ENCODE data around the gene KSR2. TPM values are rescaled to one million over a fixed set of nuclear protein-coding genes. Genes with fewer than 3 reads are reported as not detected.

The KSR2 gene
- total RNA-seq, 1 donor from 2014 or later = under 0.01 TPM

DNA sequence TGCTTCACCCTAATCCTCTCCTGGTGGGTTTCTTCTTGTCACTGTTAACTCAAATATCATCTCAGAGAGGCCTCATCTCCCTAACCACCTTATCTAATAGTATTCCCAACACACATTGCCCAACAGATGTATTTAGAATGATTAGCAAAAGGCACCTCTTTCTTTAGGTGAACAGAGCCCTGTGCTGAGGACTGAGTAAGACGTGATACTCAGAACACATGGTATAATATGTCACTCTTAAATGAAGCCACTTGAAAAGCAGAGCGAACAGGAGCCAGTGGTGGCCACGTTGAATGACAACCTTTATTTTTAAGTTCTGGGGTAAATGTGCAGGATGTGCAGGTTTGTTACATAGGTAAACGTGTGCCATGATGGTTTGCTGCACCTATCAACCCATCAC lies 1.5 kb upstream of the KSR2 start:
- H3K4me3 ChIP-seq (ENCODE audit: low read length in 3 of 3) = no peak overlapping the region
- H3K36me3 ChIP-seq (ENCODE audit: control insufficient read depth in 3 of 3, insufficient read depth in 3 of 3, low read length in 3 of 3) = no peaks in the 10 kb centered on the region
- peaks cover 43 to 50% (median 46%) of the 10 kb centered on the region in 3 donors for H3K27me3 ChIP-seq (ENCODE audit: control insufficient read depth in 3 of 3, insufficient read depth in 3 of 3, low read length in 3 of 3)
- no peak overlapping the region for H3K9ac ChIP-seq (ENCODE audit: low read depth in 1 of 3, low read length in 3 of 3)
- peaks cover 0 to 3% (median 0%) of the 10 kb centered on the region in 3 donors for H3K4me1 ChIP-seq (ENCODE audit: control insufficient read depth in 3 of 3, insufficient read depth in 3 of 3, low read length in 3 of 3)
- H3K27ac ChIP-seq (ENCODE audit: low read depth, low read length) = no peak overlapping the region
- peaks cover 6 to 8% (median 7%) of the 10 kb centered on the region in 3 donors for H3K9me3 ChIP-seq (ENCODE audit: control insufficient read depth in 3 of 3, low read length in 3 of 3)

DNA sequence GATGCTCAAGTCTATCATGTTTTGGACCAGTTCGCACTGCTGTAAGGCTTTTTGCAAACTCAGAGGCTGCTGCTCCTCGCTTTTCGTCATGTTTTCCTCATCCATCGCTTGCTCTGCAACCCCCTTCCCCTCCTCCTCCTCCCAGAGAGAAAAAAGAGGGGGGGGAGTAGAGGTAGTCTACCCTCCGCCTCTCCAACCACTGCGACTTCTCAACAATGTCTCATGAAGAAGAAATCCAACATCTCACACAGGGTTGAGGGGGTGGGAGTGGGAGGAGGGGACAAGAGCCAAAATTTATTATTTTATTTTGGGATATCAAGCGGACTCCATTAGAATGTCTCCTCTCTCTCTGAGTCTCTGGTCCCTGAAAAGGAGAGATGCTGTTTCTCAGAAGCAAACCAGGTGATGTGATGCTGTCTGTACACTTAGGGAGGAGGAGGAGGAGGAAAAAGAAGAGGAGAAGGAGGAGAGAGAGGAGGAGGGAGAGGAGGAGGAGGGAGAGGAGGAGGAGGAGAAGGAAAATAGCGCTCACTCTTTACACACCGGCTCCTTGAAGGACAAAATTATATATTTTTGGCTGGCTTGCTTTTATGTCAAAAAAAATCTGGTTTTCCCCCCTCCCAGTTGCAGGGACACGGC lies 520 bp downstream of the KSR2 start:
- Histone ChIP-seq H3K27ac (ENCODE audit: low read depth, low read length) (no peak overlapping the region), H3K4me3 (ENCODE audit: low read length in 3 of 3) (no peak overlapping the region), H3K9ac (ENCODE audit: low read depth in 1 of 3, low read length in 3 of 3) (no peak overlapping the region), H3K9me3 (ENCODE audit: control insufficient read depth in 3 of 3, low read length in 3 of 3) (peaks cover 6 to 8% (median 7%) of the 10 kb centered on the region in 3 donors), H3K27me3 (ENCODE audit: control insufficient read depth in 3 of 3, insufficient read depth in 3 of 3, low read length in 3 of 3) (peaks cover 43 to 52% (median 47%) of the 10 kb centered on the region in 3 donors), H3K4me1 (ENCODE audit: control insufficient read depth in 3 of 3, insufficient read depth in 3 of 3, low read length in 3 of 3) (peaks cover 0 to 3% (median 0%) of the 10 kb centered on the region in 3 donors), H3K36me3 (ENCODE audit: control insufficient read depth in 3 of 3, insufficient read depth in 3 of 3, low read length in 3 of 3) (no peaks in the 10 kb centered on the region)

DNA sequence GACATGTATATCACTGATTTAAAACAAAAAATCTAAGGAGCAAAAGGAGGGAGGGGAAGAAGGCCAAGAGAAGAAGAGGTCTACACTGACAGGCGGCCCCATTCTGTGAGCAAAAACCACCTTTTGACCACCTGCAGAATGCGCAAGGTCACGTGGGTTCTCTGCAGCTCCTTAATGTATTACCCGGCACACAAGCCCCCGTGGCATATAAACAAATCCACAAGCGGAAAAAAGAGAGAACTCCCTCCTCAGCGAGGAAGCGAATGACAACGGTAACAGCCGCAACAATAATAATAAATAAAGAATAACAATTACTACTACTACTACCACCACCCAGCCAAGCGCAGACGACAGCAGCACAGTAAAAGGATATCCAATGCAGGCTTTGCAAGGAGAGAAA lies 1.3 kb downstream of the KSR2 start:
- no peaks in the 10 kb centered on the region for H3K36me3 ChIP-seq (ENCODE audit: control insufficient read depth in 3 of 3, insufficient read depth in 3 of 3, low read length in 3 of 3)
- H3K4me3 ChIP-seq (ENCODE audit: low read length in 3 of 3) = no peak overlapping the region
- H3K27me3 ChIP-seq (ENCODE audit: control insufficient read depth in 3 of 3, insufficient read depth in 3 of 3, low read length in 3 of 3) = peaks cover 43 to 52% (median 47%) of the 10 kb centered on the region in 3 donors
- H3K9me3 ChIP-seq (ENCODE audit: control insufficient read depth in 3 of 3, low read length in 3 of 3) = peaks cover 6 to 8% (median 7%) of the 10 kb centered on the region in 3 donors
- no peak overlapping the region for H3K9ac ChIP-seq (ENCODE audit: low read depth in 1 of 3, low read length in 3 of 3)
- H3K27ac ChIP-seq (ENCODE audit: low read depth, low read length) = no peak overlapping the region
- H3K4me1 ChIP-seq (ENCODE audit: control insufficient read depth in 3 of 3, insufficient read depth in 3 of 3, low read length in 3 of 3) = peaks cover 0 to 3% (median 0%) of the 10 kb centered on the region in 3 donors

DNA sequence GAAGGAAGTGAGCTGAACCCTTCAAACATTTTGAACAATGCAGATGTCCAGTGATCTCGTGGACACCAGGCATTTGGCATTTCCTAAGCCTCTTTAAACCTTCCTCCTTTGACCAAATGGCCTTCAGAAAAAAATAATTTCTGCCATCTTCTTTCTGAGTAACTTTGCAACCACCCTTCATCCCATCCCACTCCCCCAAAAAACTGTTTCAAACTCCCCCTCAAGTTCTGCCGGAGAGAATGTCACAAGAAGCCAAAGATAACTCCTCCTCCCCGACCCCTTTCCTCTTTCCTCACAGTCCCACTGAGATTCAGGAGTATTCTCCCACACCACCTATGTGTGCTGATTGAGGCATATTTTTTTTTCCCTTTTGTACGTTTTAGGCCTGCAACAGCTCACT lies 1.7 kb downstream of the KSR2 start:
- H3K36me3 ChIP-seq (ENCODE audit: control insufficient read depth in 3 of 3, insufficient read depth in 3 of 3, low read length in 3 of 3) = no peaks in the 10 kb centered on the region
- no peak overlapping the region for H3K9ac ChIP-seq (ENCODE audit: low read depth in 1 of 3, low read length in 3 of 3)
- H3K27me3 ChIP-seq (ENCODE audit: control insufficient read depth in 3 of 3, insufficient read depth in 3 of 3, low read length in 3 of 3) = peaks cover 43 to 52% (median 47%) of the 10 kb centered on the region in 3 donors
- peaks cover 0 to 3% (median 0%) of the 10 kb centered on the region in 3 donors for H3K4me1 ChIP-seq (ENCODE audit: control insufficient read depth in 3 of 3, insufficient read depth in 3 of 3, low read length in 3 of 3)
- H3K4me3 ChIP-seq (ENCODE audit: low read length in 3 of 3) = no peak overlapping the region
- H3K9me3 ChIP-seq (ENCODE audit: control insufficient read depth in 3 of 3, low read length in 3 of 3) = peaks cover 3 to 7% (median 5%) of the 10 kb centered on the region in 3 donors
- no peak overlapping the region for H3K27ac ChIP-seq (ENCODE audit: low read depth, low read length)

GRCh38 chr12:117966511-117966910 lies 2.3 kb downstream of the KSR2 start:
- no peak overlapping the region for H3K27ac ChIP-seq (ENCODE audit: low read depth, low read length)
- H3K9me3 ChIP-seq (ENCODE audit: control insufficient read depth in 3 of 3, low read length in 3 of 3) = peaks cover 1 to 6% (median 5%) of the 10 kb centered on the region in 3 donors
- no peak overlapping the region for H3K4me3 ChIP-seq (ENCODE audit: low read length in 3 of 3)
- H3K9ac ChIP-seq (ENCODE audit: low read depth in 1 of 3, low read length in 3 of 3) = no peak overlapping the region
- H3K4me1 ChIP-seq (ENCODE audit: control insufficient read depth in 3 of 3, insufficient read depth in 3 of 3, low read length in 3 of 3) = peaks cover 0 to 3% (median 0%) of the 10 kb centered on the region in 3 donors
- no peaks in the 10 kb centered on the region for H3K36me3 ChIP-seq (ENCODE audit: control insufficient read depth in 3 of 3, insufficient read depth in 3 of 3, low read length in 3 of 3)
- peaks cover 43 to 52% (median 47%) of the 10 kb centered on the region in 3 donors for H3K27me3 ChIP-seq (ENCODE audit: control insufficient read depth in 3 of 3, insufficient read depth in 3 of 3, low read length in 3 of 3)

DNA sequence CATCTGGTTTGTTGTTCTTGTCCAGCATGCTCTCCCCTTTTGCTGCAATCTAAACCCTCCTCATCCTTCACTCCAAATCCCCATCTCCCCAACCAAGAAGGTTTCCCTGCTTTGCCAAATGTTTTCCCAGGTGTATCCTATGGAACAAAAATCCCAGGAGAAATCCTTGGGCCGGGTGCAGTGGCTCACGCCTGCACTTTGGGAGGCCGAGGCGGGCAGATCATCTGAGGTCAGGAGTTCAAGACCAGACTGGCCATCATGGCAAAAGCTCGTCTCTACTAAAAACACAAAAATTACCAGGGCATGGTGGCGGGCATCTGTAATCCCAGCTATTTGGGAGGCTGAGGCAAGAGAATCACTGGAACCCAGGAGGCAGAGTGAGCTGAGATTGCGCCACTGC lies 5.0 kb downstream of the KSR2 start:
- H3K9me3 ChIP-seq (ENCODE audit: control insufficient read depth in 3 of 3, low read length in 3 of 3) = peaks cover 0 to 3% (median 0%) of the 10 kb centered on the region in 3 donors
- H3K4me3 ChIP-seq (ENCODE audit: low read length in 3 of 3) = no peak overlapping the region
- H3K36me3 ChIP-seq (ENCODE audit: control insufficient read depth in 3 of 3, insufficient read depth in 3 of 3, low read length in 3 of 3) = no peaks in the 10 kb centered on the region
- H3K4me1 ChIP-seq (ENCODE audit: control insufficient read depth in 3 of 3, insufficient read depth in 3 of 3, low read length in 3 of 3) = peaks cover 0 to 3% (median 0%) of the 10 kb centered on the region in 3 donors
- H3K9ac ChIP-seq (ENCODE audit: low read depth in 1 of 3, low read length in 3 of 3) = no peak overlapping the region
- peaks cover 36 to 41% (median 39%) of the 10 kb centered on the region in 3 donors for H3K27me3 ChIP-seq (ENCODE audit: control insufficient read depth in 3 of 3, insufficient read depth in 3 of 3, low read length in 3 of 3)
- H3K27ac ChIP-seq (ENCODE audit: low read depth, low read length) = no peak overlapping the region

DNA sequence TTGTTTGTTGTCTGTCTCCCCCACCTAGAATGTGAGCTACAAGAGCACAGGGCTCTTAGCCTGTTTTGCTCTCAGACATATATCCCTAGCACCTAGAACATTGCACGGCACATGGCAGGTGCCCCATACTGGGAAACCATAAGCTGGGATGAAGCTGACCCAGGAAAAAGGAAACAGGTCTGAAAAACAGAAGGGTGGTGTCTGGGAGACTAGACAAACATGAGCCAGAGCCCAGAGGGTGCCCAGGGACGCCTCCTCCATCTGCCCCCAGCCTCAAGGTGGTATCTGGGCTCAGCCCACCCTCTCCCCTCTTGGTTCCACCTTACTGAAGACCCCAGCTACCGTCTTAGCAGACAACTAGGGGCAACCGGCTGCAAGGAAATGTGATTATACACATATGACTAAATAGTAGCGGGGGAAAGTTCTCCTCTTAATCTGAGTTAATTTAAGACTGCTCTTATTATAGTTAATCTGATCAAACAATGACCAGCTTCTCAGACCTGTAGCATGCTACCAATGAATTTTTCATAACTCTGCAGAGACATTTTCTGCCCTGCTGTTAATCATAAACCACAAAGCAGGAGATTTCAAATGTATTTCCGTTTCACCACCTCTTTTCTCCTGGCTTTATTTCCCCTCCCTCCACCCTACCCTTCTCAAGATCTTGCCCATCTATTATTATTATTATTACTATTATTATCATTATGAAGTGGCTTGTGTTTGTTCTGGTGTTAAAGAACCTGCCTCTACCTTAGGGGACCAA lies 31.9 kb downstream of the KSR2 start:
- Histone ChIP-seq H3K36me3 (ENCODE audit: control insufficient read depth in 3 of 3, insufficient read depth in 3 of 3, low read length in 3 of 3) (no peaks in the 10 kb centered on the region), H3K9ac (ENCODE audit: low read depth in 1 of 3, low read length in 3 of 3) (no peak overlapping the region), H3K9me3 (ENCODE audit: control insufficient read depth in 3 of 3, low read length in 3 of 3) (no peaks in the 10 kb centered on the region), H3K27me3 (ENCODE audit: control insufficient read depth in 3 of 3, insufficient read depth in 3 of 3, low read length in 3 of 3) (no peaks in the 10 kb centered on the region), H3K27ac (ENCODE audit: low read depth, low read length) (no peak overlapping the region), H3K4me3 (ENCODE audit: low read length in 3 of 3) (no peak overlapping the region), H3K4me1 (ENCODE audit: control insufficient read depth in 3 of 3, insufficient read depth in 3 of 3, low read length in 3 of 3) (no peaks in the 10 kb centered on the region)

DNA sequence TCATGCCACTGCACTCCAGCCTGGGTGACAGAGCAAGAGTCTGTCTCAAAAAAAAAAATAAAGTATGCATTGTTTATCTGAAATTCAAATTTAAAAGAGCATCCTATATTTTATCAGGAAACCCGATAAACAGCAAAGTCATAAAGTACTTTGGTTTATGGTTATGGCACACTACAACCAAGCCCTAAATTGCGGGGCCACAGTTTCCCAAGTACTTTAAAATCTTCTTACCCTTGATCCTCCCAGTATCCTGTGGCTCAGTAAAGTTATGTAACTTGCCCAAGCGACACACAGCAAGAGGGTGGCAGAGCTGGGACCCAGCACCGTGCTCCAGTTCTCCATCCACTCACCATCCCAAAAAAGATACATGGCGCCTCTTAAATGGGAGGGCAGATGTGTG lies 35.2 kb downstream of the KSR2 start:
- H3K27ac ChIP-seq (ENCODE audit: low read depth, low read length) = no peak overlapping the region
- H3K36me3 ChIP-seq (ENCODE audit: control insufficient read depth in 3 of 3, insufficient read depth in 3 of 3, low read length in 3 of 3) = no peaks in the 10 kb centered on the region
- no peaks in the 10 kb centered on the region for H3K27me3 ChIP-seq (ENCODE audit: control insufficient read depth in 3 of 3, insufficient read depth in 3 of 3, low read length in 3 of 3)
- no peaks in the 10 kb centered on the region for H3K9me3 ChIP-seq (ENCODE audit: control insufficient read depth in 3 of 3, low read length in 3 of 3)
- no peaks in the 10 kb centered on the region for H3K4me1 ChIP-seq (ENCODE audit: control insufficient read depth in 3 of 3, insufficient read depth in 3 of 3, low read length in 3 of 3)
- no peak overlapping the region for H3K4me3 ChIP-seq (ENCODE audit: low read length in 3 of 3)
- no peak overlapping the region for H3K9ac ChIP-seq (ENCODE audit: low read depth in 1 of 3, low read length in 3 of 3)

- Histone ChIP-seq H3K27me3 (ENCODE audit: control insufficient read depth in 3 of 3, insufficient read depth in 3 of 3, low read length in 3 of 3) (no peaks in the 10 kb centered on the region), H3K4me1 (ENCODE audit: control insufficient read depth in 3 of 3, insufficient read depth in 3 of 3, low read length in 3 of 3) (no peaks in the 10 kb centered on the region), H3K9ac (ENCODE audit: low read depth in 1 of 3, low read length in 3 of 3) (no peak overlapping the region)
These were observed 42.3 kb downstream of the KSR2 start for GRCh38 chr12:117926391-117926899.

More at GRCh38 chr12:117926391-117926899, 42.3 kb downstream of the KSR2 start:
- Histone ChIP-seq H3K9me3 (ENCODE audit: control insufficient read depth in 3 of 3, low read length in 3 of 3) (no peaks in the 10 kb centered on the region), H3K27ac (ENCODE audit: low read depth, low read length) (no peak overlapping the region), H3K36me3 (ENCODE audit: control insufficient read depth in 3 of 3, insufficient read depth in 3 of 3, low read length in 3 of 3) (no peaks in the 10 kb centered on the region), H3K4me3 (ENCODE audit: low read length in 3 of 3) (no peak overlapping the region)

Data from skeletal muscle tissue (tissue), 4 donors.